ENCODE measurements around the gene CBX4.

DNA sequence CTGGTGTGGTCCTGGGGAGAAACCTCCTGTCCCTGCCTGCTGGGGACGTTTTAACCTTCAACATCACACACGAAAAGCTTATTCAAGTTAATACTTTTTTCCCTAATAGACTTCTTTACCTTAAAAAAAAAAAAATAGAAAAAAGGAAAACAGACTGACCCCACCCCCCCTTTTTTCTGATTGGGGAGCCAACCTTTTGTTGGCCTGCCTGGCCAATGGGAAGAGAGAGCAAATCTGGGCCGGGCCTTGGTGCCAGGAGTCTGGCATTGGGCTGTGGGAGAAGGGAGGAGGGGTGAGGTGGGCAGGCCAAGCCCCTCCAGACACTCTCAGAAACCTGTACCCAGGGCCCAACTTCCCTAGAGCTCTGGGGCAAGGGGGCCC lies 45.3 kb downstream of the CBX4 start:
- TF ChIP-seq, protein P1, sequence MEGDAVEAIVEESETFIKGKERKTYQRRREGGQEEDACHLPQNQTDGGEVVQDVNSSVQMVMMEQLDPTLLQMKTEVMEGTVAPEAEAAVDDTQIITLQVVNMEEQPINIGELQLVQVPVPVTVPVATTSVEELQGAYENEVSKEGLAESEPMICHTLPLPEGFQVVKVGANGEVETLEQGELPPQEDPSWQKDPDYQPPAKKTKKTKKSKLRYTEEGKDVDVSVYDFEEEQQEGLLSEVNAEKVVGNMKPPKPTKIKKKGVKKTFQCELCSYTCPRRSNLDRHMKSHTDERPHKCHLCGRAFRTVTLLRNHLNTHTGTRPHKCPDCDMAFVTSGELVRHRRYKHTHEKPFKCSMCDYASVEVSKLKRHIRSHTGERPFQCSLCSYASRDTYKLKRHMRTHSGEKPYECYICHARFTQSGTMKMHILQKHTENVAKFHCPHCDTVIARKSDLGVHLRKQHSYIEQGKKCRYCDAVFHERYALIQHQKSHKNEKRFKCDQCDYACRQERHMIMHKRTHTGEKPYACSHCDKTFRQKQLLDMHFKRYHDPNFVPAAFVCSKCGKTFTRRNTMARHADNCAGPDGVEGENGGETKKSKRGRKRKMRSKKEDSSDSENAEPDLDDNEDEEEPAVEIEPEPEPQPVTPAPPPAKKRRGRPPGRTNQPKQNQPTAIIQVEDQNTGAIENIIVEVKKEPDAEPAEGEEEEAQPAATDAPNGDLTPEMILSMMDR (IDR thresholded peaks at IDR 0.05), result no peak
- TF ChIP-seq ZFX (IDR thresholded peaks at IDR 0.05; ENCODE audit: borderline replicate concordance), result no peak

Measured in 22Rv1 (cell line).